ENCODE data around the gene FLAD1. TPM values are rescaled to one million over a fixed set of nuclear protein-coding genes. Genes with fewer than 3 reads are reported as not detected.

FLAD1 gene
- 10 to 100 TPM; 19.4 to 35.0 (median 27.4) TPM for total RNA-seq
- 10 to 100 TPM; 22.3 to 50.7 TPM for polyA plus RNA-seq
- long read RNA-seq, donor 1, transcript FLAD1-203 (8 exons, 1,730 nt) = major isoform, 15 of 31 reads
- long read RNA-seq, donor 1, partial matches to known transcripts = 7 of 31 reads
- long read RNA-seq, donor 1, other reads (novel, unspliced or antisense) = 6 of 31 reads
- long read RNA-seq, donor 2, transcript FLAD1-203 (8 exons, 1,730 nt) = major isoform, 63 of 102 reads
- long read RNA-seq, donor 2, transcript FLAD1-201 (7 exons, 2,160 nt) = minor isoform, 8 of 102 reads
- long read RNA-seq, donor 2, partial matches to known transcripts = 12 of 102 reads
- long read RNA-seq, donor 2, other reads (novel, unspliced or antisense) = 19 of 102 reads
- long read RNA-seq, donor 3, transcript FLAD1-203 (8 exons, 1,730 nt) = major isoform, 14 of 30 reads
- long read RNA-seq, donor 3, partial matches to known transcripts = 12 of 30 reads
- long read RNA-seq, donor 3, other reads (novel, unspliced or antisense) = 4 of 30 reads

- no peaks in the 10 kb centered on the region for H3K9me3 ChIP-seq
- peak in 1 of 2 donors; percentile 56 for TF ChIP-seq POLR2A (IDR thresholded peaks at IDR 0.05)
- no peak for TF ChIP-seq CTCF (IDR thresholded peaks at IDR 0.05)
- intact Hi-C loops (cut with DNase I) = loop anchor here in 2 of 10 donors (1.0 to 2.0 kb wide), 2 partner anchors 9 to 18 kb away; partner anchors contain the start of gene CKS1B (in 1 of the 2)
- H3K27ac ChIP-seq = peak within 1 kb of the TSS in 11 of 12 donors; percentile 48 to 82 (median 76)
- 0 to 1% (median 1%) methylated on average over 26 of the region's 26 CpGs for whole genome bisulfite sequencing, 4 donors
- DNase-seq = peak; percentile 95 to 99 (median 97)
- peaks cover 0 to 29% (median 15%) of the 10 kb centered on the region in 9 donors for H3K36me3 ChIP-seq
- peak within 1 kb of the TSS; percentile 43 to 87 (median 71) for H3K4me3 ChIP-seq
- peak; percentile 100 for ATAC-seq
- peaks cover 3 to 28% (median 14%) of the 10 kb centered on the region in 12 donors for H3K4me1 ChIP-seq
- H3K27me3 ChIP-seq = no peaks in the 10 kb centered on the region
Measured at GRCh38 chr1:154982897-154983648, at the start of gene FLAD1. FLAD1 (plus strand) TSS chr1:154983344; CDS start chr1:154983695, 351 bp downstream.

GRCh38 chr1:154934358-154934948 lies 48.7 kb upstream of the FLAD1 start:
- Histone ChIP-seq H3K9me3 (no peaks in the 10 kb centered on the region), H3K36me3 (peaks cover 0 to 28% (median 10%) of the 10 kb centered on the region in 9 donors), H3K4me3 (no peak overlapping the region), H3K4me1 (peaks cover 0 to 25% (median 15%) of the 10 kb centered on the region in 12 donors), H3K27me3 (no peaks in the 10 kb centered on the region), H3K27ac (no peak overlapping the region)
- ATAC-seq (no peak), DNase-seq (peak in 1 of 5 donors; percentile 15)
- no peak for TF ChIP-seq CTCF (IDR thresholded peaks at IDR 0.05)
- TF ChIP-seq POLR2A (IDR thresholded peaks at IDR 0.05) = no peak
- WGBS, 4 donors = 95 to 97% (median 97%) methylated on average over 5 of the region's 5 CpGs
- intact Hi-C loops (cut with DNase I) = loop anchor here in 1 of 10 donors (10.0 kb wide), 2 partner anchors 50 to 370 kb away; partner anchors contain the start of gene CHRNB2

DNA sequence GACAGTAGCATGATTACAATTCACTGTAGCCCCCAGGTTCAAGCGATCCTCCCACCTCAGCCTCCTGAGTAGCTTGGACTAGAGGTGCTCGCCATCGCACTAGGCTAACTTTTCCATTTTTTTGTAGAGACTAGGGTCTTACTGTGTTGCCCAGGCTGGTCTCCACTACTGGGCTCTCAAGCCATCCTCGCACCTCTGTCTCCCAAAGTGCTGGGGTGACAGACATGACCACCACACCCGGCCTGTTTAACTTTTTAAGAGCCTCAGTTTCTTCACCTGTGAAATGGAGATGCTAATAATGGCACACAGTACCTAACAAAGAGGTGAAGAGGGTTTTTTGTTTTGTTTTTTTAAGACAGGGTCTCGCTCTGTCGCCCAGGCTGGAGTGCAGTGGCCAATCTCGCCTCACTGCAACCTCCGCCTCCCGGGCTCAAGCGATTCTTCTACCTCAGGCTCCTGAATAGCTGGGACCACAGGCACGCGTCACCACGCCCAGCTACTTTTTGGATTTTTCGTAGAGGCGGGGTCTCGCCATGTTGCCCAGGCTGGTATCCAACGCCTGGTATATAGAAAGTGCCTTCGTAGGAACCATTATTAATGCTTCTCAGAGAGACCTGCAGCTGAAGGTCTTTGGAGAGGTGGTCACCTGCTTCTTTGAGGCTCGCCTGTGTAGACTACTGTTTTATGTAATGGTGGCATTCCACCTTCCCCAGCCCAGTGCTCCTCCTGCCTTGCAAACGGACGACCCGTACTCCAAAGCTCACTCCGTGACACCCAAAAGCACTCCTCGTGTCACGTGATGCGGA lies 47.2 kb upstream of the FLAD1 start:
- Histone ChIP-seq H3K36me3 (peaks cover 0 to 15% (median 4%) of the 10 kb centered on the region in 9 donors), H3K27ac (peak overlapping the region; percentile 90 to 100 (median 98)), H3K4me3 (peak overlapping the region; percentile 39 to 80 (median 66)), H3K27me3 (no peaks in the 10 kb centered on the region), H3K4me1 (peaks cover 0 to 36% (median 18%) of the 10 kb centered on the region in 12 donors), H3K9me3 (no peaks in the 10 kb centered on the region)
- intact Hi-C loops (cut with DNase I) = loop anchor here in 4 of 10 donors (2.0 to 10.0 kb wide), 6 partner anchors 36 to 379 kb away; partner anchors contain the start of genes UBE2Q1 (in 3 of the 4), CHRNB2 (in 1 of the 4), CKS1B (in 1 of the 4) and SHC1 (in 1 of the 4)
- DNase-seq (peak in 1 of 5 donors; percentile 28), ATAC-seq (no peak)
- no peak for TF ChIP-seq POLR2A (IDR thresholded peaks at IDR 0.05)
- TF ChIP-seq CTCF (IDR thresholded peaks at IDR 0.05) = no peak
- WGBS, 4 donors = 42 to 51% (median 49%) methylated on average over 26 to 27 of the region's 27 CpGs

All from heart left ventricle (tissue), 16 donors.